Stomach (tissue), 4 donors: ENCODE data around the gene ABHD17C.

Source experiments
- CTCF ChIP-seq, 7 experiments: fragments of 450-650 bp in 4 of 7; fragments of 200-600 bp in 3 of 7; sonication (generic) in 3 of 7; IDR thresholded peaks; one replicate each; pipeline ENCODE4 v1.5.1; 2016 to 2019; ENCODE audit warnings: antibody characterized with exemption in 7 of 7, control low read depth in 2 of 7, mild to moderate bottlenecking in 1 of 7
- EP300 ChIP-seq: sonication (generic); formaldehyde crosslinking; IDR thresholded peaks from one replicate; pipeline ENCODE4 v1.6.1; 2017; ENCODE audit warnings: antibody characterized with exemption
- POLR2A ChIP-seq, 4 donors: fragments of 450-650 bp; IDR thresholded peaks; one replicate each; pipeline ENCODE4 v1.6.1; 2016; ENCODE audit warnings: antibody characterized with exemption in 4 of 4, control low read depth in 2 of 4, mild to moderate bottlenecking in 1 of 4, moderate library complexity in 1 of 4
- POLR2AphosphoS5 ChIP-seq, 3 donors: sonication (generic); formaldehyde crosslinking; IDR thresholded peaks; one replicate each; pipeline ENCODE4 v1.6.1; 2016; ENCODE audit warnings: antibody characterized with exemption in 3 of 3

GRCh38 chr15:80754014-80754413, 58.9 kb downstream of the ABHD17C start:
- TF ChIP-seq POLR2A (IDR thresholded peaks at IDR 0.05) (no peak), CTCF (IDR thresholded peaks at IDR 0.05) (no peak), EP300 (no peak), POLR2AphosphoS5 (IDR thresholded peaks at IDR 0.05) (no peak)
